Activated effector memory CD4-positive, alpha-beta T cell treated with Interleukin-2 at 50 U/mL for 16 hours (primary cell): ENCODE data around the gene FGF21.
"Not testable (repeated sequence)": the region's sequence is repeated elsewhere in the genome, so short reads cannot be mapped to it uniquely, and the experiment has no call there.

Experiments used
- DNase-seq: peaks from one replicate; pipeline ENCODE4 v3.0.0-alpha.2; 2020

The FGF21 gene

GRCh38 chr19:48752496-48753365, 2.6 kb upstream of the FGF21 start, which contains the start of gene FUT1:
Gene FUT1 (minus strand): TSS chr19:48752641. CDS start chr19:48751281, 1,360 bp downstream.
- DNase-seq = peak; percentile 18

DNA sequence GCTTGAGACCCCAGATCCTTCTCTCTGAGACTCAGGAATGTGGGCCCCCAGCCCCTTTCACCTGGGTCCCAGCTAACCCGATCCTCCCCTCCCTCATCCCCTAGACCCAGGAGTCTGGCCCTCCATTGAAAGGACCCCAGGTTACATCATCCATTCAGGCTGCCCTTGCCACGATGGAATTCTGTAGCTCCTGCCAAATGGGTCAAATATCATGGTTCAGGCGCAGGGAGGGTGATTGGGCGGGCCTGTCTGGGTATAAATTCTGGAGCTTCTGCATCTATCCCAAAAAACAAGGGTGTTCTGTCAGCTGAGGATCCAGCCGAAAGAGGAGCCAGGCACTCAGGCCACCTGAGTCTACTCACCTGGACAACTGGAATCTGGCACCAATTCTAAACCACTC, 463 bp downstream of the FGF21 start:
- DNase-seq = no peak

- DNase-seq = no peak
These were observed 888 bp downstream of the FGF21 start for GRCh38 chr19:48756212-48756611.

DNA sequence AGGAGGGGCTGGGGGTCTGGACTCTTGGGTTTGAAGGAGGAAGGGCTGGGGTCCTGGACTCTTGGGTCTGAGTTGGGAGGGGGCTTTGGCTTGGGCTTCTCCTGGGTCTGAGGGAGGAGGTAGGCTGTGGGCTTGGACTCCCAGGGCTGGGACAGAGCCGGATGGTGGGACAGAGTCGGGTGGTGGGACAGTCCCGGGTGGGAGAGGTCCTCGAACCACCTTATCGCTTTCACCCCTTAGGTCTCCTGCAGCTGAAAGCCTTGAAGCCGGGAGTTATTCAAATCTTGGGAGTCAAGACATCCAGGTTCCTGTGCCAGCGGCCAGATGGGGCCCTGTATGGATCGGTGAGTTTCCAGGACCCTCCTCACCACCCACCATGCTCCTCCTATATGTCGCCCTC, 1.4 kb downstream of the FGF21 start:
- no peak for DNase-seq

DNA sequence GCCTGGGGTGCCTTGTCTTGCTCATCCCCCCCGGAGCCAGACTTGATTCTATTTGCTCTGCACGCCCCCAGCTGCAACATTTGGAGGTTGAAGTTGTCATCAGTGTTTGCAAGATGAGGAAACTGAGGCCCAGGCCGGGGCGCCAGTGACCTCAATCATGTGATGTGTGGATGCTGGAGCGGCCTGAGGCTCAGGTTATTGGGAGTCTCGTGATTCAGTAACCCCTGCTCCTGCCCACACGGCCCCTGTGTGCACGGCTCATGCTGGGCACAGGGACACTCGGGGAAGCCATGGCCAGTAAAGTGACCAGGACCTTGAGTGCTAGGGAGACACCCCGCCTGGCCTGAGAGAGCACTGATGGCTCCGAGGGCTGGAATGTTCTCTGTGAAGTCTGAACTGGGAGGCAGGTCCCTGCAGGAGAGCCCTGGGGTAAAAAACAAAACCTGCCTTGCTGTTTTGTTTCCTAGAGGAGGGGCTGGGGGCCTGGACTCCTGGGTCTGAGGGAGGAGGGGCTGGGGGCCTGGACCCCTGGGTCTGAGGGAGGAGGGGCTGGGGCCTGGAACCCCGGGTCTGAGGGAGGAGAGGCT, 1.9 kb downstream of the FGF21 start:
- no peak for DNase-seq

DNA sequence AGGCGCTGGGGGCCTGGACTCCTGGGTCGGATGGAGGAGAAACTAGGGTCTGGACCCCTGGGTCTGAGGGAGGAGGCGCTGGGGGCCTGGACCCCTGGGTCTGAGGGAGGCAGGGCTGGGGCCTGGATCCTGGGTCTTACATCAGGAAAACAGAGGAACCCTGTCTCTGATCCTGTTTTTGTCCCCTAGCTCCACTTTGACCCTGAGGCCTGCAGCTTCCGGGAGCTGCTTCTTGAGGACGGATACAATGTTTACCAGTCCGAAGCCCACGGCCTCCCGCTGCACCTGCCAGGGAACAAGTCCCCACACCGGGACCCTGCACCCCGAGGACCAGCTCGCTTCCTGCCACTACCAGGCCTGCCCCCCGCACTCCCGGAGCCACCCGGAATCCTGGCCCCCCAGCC, 2.4 kb downstream of the FGF21 start:
- no peak for DNase-seq

DNA sequence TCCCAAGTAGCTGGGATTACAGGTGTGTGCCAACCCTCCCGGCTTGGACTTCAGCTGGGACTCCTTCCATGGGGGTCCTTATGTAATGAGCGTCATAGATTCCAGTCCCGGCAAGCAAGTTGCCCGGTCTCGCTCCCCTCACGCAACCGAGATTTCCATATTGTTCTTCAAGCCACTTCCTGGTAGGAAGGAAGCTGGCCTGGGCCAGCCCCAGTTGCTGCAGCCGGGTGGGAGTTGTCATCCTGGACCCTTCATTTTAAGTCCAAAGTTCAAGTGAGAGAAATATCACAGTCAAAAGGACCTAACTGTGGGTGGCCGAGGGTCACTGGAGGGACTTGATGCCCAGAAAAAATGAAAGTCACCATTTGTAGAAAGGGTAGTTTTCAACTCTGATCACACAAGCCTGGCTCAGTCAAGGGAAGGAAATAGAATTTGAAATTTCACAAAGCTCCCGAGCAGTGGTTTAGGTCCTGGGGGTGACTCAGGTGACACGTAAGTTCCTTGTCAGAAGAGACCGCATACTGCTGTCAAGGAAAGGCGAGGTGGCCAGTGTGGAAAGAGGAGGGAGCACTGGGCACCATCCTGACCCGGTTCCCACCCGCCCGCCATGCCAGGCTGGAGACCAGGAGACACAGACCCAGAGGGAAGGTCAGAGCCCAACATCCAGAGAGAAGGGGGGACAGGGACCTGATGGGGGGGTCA, 5.3 kb downstream of the FGF21 start:
- DNase-seq = no peak

DNA sequence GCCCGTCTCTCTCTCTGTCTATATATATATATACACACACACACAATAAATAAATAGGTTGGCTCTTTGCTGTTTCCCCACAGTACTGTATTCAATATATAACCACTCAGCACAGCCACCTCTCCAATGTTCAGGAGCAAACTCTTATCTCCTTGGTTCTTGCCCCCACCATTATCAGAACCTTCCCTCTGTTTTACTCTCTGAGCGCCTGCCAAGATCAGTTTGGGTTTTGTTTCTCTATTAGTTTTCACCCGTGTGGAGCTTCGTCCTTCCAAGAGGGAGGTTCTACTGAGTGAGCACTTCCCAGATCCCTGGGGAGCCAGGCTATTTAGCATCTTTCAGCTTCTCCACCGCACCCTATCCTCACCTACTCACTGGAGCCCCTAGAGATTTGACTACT, 10.5 kb downstream of the FGF21 start:
- not testable (repeated sequence) for DNase-seq

GRCh38 chr19:48768171-48768753, 12.9 kb downstream of the FGF21 start:
- not testable (repeated sequence) for DNase-seq

- no peak for DNase-seq
These were observed 13.8 kb downstream of the FGF21 start for GRCh38 chr19:48768994-48769713.

DNA sequence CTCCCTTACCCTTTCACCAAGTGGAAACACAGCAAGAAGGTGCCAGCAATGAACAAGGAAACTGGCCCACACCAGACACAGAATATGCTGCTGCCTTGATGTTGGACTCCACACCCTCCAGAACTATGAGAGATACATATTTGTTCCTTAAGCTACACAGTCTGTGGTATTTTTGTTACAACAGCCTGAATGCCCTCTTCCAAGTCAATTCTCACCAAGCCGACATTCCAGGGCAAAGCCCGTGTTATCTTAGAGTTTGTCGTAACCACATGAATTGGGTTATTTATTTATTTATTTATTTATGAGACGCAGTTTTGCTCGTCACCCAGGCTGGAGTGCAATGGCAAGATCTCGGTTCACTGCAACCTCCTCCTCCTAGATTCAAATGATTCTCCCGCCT, 14.9 kb downstream of the FGF21 start:
- no peak for DNase-seq

DNA sequence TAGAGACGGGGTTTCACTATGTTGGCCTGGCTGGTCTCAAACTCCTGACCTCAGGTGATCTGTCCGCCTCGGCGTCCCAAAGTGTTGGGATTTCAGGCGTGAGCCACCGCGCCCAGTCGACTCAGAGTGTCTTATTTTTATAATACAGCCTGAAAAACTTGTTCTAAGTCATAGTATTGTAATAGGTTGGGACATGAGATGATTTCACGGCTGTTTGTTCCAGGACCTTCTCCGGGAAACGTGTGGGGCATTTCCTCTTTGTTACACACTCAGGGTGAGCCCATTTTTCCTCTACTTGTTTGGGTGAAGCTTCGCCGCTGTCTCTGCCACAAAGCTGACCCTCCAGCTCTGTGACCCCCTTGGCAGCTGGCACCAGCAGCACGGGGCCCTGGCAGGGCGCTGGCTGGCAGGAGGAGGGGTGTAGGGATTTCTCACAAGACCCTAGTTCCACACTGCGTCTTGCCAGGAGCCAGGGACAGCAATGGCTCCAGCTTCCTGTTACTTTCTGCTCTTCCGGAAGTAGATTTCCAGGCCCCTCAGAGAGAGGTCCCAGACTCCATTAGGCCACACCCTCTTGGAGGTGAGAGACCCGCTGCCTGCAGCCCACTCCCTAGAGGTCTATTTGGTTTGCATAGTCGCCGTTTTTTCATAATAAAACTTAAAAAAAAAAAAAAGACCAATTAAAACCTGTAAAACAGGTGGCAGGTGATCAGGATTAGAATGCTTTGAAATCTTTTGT, 15.6 kb downstream of the FGF21 start:
- DNase-seq = no peak

- DNase-seq = no peak
These were observed 17.2 kb downstream of the FGF21 start for GRCh38 chr19:48772503-48772953.

DNA sequence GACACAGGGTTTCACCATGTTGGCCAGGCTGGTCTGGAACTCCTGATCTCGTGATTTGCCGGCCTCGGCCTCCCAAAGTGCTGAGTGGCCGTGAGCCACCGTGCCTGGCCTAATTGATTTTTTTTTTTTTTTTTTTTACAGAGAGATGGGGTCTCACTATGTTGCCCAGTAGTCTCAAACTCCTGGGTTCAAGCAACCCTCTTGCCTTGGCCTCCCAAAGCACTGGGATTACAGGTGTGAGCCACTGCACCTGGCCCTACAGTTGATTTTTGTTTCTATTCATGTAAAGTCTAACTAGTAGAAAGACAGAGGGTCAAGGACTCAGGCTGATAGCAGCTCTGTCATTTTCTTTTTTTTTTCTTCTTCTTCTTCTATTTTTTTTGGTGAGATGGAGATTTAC, 21.8 kb downstream of the FGF21 start:
- DNase-seq = no peak

DNA sequence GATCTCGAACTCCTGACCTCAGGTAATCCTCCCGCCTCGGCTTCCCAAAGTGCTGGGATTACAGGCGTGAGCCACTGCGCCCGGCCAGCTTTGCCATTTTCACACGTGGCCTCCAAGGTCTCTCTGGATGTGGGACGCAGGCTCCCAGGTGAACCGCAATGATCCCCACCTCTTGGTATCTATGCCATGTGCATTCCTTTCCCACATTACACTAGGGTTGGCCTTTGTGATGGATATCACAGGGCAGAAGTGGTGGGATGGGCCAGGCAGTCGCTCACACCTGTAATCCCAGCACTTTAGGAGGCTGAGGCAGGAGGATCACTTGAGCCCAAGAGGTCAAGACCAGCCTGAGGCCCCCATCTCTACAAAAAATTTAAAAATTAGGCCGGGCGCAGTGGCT, 22.4 kb downstream of the FGF21 start:
- no peak for DNase-seq

DNA sequence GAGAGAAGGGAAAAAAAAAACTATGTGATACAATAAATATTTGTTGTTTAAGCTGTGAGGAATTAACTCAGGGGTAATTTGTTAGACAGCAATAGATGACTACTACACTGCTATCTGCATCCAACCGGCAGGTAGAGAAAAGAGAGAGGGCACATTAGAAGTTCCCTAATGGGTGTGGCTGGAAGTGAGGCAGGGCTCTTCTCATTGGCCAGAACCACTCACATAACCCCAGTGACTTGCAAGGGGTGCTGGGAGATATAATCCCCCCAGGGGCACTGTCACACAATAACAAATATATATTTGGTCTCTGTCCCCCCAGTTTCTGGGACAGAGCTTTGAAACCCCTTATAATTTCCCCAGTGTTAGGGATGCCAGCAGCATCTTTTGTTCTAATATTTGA, 24.3 kb downstream of the FGF21 start:
- no peak for DNase-seq

DNA sequence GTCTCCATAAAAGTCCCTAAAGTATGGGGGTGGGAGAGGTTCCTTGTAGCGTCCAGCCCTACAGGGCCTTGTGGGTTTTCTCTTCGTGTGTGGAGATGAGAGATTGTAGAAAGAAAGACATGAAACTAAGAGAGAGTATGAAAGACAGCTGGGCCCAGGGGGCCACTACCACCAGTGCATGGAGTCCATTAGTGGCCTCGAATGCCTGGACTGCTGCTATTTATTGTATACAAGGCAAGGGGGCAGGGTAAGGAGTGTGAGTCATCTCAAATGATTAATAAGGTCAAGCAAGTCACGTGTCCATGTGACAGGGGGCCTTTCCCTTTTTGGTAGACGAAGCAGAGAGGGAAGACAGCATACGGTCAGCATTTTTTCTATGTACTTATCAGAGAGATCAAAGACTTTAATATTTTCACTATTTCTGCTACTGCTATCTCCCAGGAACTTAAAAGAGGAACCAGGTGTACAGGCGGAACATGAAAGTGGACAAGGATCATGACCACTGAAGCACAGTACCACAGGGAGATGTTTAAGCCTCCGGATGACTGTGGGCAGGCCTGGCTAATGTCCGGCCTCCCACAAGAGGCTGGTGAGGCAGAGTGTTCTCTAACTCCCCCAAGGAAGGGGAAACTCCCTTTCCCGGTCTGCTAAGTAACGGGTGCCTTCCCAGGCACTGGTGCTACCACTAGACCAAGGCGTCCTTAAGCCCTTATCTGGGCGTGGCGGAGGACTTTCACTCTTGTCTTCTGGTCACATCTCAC, 25.5 kb downstream of the FGF21 start:
- DNase-seq = no peak

DNA sequence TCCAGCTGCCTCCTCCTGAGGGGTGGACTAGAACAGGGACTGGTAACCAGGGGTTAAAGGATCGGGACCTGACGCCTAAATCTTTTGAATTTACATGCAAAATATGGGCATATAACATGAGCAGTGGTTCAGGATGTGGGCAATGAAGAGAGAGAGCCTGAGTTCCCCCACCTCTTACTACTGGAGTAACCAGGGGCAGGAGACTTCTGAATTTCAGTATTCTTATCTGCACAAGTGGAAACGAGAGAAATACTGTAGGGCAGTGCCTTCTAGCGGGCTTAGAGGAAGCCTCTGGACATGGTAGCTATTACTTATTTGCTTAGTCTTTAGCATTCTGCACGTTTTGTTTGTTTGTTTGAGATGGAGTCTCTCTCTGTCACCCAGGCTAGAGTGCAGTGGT, 29.2 kb downstream of the FGF21 start:
- no peak for DNase-seq

DNA sequence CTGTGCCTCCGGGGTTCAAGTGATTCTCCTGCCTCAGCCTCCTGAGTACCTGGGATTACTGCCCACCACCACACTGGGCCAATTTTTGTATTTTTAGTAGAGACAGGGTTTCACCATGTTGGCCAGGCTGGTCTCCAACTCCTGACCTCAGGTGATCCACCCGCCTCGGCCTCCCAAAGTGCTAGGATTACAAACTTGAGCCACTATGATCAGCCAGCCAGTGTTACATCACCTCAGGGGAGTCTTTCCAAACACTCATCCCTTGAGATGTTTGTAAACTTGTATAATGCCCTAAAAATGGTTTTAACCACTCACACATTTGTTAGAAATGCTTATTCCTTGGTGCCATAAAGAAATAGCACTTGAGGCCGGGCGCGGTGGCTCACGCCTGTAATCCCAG, 31.1 kb downstream of the FGF21 start:
- not testable (repeated sequence) for DNase-seq

DNA sequence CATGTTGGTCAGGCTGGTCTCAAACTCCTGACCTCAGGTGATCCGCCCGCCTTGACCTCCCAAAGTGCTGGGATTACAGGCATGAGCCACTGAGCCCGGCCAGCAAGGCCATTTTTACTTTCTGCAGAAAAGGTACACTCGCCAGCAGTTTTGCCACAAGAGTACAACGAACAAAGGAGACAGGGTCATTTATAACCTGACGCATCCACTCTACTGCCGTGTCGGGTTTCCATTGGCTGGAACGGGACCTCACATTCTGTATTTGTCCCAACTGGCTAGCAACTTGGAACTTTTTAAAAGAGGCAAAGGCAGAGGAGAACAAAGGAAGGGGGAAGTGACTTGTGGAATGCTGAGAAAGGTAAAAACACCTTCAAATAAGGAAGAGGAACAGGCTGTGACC, 32.0 kb downstream of the FGF21 start:
- not testable (repeated sequence) for DNase-seq

- DNase-seq = no peak
These were observed 37.9 kb downstream of the FGF21 start for GRCh38 chr19:48793271-48793670.
